Thoracic aorta (tissue), 2 donors: ENCODE measurements around the gene PDX1. TPM values are rescaled to one million over a fixed set of nuclear protein-coding genes. Genes with fewer than 3 reads are reported as not detected.

ENCODE experiments used
- ATAC-seq: fragments of 150-250 bp; one replicate; pipeline ENCODE4 v1.8.0; 2017; ENCODE audit warnings: low read depth; ENCODE audit not compliant: insufficient number of reproducible peaks, low FRiP score
- DNase-seq: peaks from one replicate; pipeline ENCODE4 v3.0.0-alpha.2; 2020; ENCODE audit warnings: low spot score
- H3K27ac ChIP-seq, 2 donors: fragments of 200-600 bp; sonication (generic); 1 replicate in 1 of 2; 2 replicates in 1 of 2; pipeline ENCODE4 v1.5.1; 2016; ENCODE audit warnings: mild to moderate bottlenecking in 2 of 2, moderate library complexity in 2 of 2
- H3K27me3 ChIP-seq: fragments of 200-600 bp; sonication (generic); replicated peaks from 2 replicates; pipeline ENCODE4 v1.6.0; 2016; ENCODE audit warnings: mild to moderate bottlenecking; ENCODE audit not compliant: insufficient read depth
- H3K36me3 ChIP-seq: fragments of 200-600 bp; sonication (generic); one replicate; pipeline ENCODE4 v1.5.1; 2016
- H3K4me1 ChIP-seq, 2 donors: fragments of 200-600 bp; sonication (generic); 1 replicate in 1 of 2; 2 replicates in 1 of 2; pipeline versions ENCODE4 v1.5.1 to v1.6.0; 2016; ENCODE audit warnings: low read depth in 2 of 2, mild to moderate bottlenecking in 1 of 2; ENCODE audit not compliant: control insufficient read depth in 1 of 2
- H3K4me3 ChIP-seq: fragments of 200-600 bp; sonication (generic); 2 replicates; pipeline ENCODE4 v1.5.1; 2016; ENCODE audit warnings: mild to moderate bottlenecking
- H3K9me3 ChIP-seq: fragments of 200-600 bp; sonication (generic); 2 replicates; pipeline ENCODE4 v1.5.1; 2016
- total RNA-seq, 2 donors: library from RNA; depleted of rRNA; stranded (reverse); fragments of >200 nt; gene quantifications; one replicate each; pipeline versions ENCODE4 v1.1.0 to v1.2.3, GENCODE V29; 2016
- TF ChIP-seq, protein P1 (sequence below): fragments of 200-600 bp; sonication (generic); IDR thresholded peaks from one replicate; pipeline ENCODE4 v1.5.1; 2019; ENCODE audit warnings: antibody characterized with exemption

PDX1 gene
- total RNA-seq, 2 donors from 2014 or later = 0.28 TPM; not detected in 1

DNA sequence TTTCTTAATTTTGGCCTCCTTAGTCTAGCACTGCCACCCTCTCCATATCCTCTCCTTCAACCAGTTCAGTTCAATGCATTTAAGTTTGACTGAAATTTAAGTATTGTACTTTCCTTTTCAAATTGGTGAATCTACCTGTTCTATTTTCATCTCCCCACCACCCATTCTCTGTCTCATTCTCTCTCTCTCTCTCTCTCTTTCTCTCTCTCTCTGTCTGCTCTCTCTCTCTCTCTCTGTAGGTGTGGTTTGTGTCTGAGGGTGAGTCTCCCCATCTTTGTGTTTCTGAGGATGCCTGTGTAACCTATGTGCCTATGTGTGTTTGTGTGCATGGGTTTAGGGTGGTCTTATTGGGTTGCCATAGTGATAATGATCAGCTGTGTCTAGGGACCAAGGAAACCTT, 10.1 kb downstream of the PDX1 start:
- H3K4me1 ChIP-seq = peaks cover 0 to 6% of the 10 kb centered on the region in 2 donors
- DNase-seq = no peak
- TF ChIP-seq, protein P1, sequence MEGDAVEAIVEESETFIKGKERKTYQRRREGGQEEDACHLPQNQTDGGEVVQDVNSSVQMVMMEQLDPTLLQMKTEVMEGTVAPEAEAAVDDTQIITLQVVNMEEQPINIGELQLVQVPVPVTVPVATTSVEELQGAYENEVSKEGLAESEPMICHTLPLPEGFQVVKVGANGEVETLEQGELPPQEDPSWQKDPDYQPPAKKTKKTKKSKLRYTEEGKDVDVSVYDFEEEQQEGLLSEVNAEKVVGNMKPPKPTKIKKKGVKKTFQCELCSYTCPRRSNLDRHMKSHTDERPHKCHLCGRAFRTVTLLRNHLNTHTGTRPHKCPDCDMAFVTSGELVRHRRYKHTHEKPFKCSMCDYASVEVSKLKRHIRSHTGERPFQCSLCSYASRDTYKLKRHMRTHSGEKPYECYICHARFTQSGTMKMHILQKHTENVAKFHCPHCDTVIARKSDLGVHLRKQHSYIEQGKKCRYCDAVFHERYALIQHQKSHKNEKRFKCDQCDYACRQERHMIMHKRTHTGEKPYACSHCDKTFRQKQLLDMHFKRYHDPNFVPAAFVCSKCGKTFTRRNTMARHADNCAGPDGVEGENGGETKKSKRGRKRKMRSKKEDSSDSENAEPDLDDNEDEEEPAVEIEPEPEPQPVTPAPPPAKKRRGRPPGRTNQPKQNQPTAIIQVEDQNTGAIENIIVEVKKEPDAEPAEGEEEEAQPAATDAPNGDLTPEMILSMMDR = no peak
- no peaks in the 10 kb centered on the region for H3K9me3 ChIP-seq
- ATAC-seq = no peak
- H3K27ac ChIP-seq = no peak overlapping the region
- H3K4me3 ChIP-seq = no peak overlapping the region
- H3K27me3 ChIP-seq = no peaks in the 10 kb centered on the region
- no peaks in the 10 kb centered on the region for H3K36me3 ChIP-seq

DNA sequence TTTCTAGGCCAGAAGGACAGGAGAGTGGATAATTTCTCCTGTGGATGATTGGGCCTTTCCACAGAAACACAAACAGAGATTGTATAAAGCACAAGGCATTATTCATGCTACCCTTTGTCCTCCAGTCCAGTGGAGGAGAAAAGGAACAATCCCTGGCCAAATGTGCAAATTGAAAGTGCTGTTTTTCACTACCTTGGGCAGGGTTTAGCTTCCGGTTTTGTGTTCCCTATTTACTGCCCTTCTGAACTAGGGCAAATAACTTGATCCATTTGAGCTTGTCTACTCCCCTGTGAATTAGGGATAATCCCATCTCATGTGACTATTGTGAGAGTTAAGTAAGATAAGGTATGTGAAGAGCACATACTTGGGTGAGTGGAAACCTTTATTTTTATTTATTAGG, 13.3 kb downstream of the PDX1 start:
- DNase-seq = no peak
- H3K9me3 ChIP-seq = no peaks in the 10 kb centered on the region
- H3K36me3 ChIP-seq = no peaks in the 10 kb centered on the region
- H3K27ac ChIP-seq = no peak overlapping the region
- no peaks in the 10 kb centered on the region for H3K27me3 ChIP-seq
- H3K4me1 ChIP-seq = no peaks in the 10 kb centered on the region
- no peak for ATAC-seq
- no peak overlapping the region for H3K4me3 ChIP-seq
- TF ChIP-seq, protein P1 = no peak

DNA sequence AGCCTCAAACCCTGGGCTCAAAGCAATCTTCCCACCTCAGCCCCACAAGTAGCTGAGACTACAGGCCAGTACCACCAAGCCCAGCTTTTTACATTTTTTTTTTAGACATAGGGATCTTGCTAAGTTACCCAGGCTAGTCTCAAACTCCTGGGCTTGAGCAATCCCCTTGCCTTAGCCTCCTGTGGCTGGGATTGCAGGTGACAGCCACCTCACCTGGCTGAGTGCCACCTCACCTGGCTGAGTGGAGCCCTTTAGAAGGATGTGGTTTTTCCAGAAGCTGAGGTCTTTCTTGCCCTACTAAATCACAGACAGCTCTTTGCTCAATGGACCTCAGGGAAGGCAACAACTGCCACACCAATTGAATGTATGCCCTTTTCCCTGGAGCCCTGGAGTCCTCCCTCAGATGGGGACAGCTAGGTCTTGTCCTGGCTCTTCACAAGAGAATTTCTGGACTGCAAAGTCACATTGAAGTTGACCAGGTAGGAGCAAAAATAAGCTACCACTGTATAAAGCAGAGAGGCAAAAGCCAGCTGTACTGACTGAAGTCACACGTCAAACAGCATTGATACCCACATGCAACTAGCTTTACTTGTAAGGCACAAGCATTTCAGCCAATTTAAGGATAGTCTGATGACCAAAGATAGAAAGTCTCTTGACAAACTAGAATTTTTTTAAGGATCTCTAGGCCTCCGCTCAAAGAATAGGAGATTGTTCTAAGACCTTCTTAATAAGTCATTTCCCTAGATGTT, 14.0 kb downstream of the PDX1 start:
- TF ChIP-seq, protein P1 = no peak

DNA sequence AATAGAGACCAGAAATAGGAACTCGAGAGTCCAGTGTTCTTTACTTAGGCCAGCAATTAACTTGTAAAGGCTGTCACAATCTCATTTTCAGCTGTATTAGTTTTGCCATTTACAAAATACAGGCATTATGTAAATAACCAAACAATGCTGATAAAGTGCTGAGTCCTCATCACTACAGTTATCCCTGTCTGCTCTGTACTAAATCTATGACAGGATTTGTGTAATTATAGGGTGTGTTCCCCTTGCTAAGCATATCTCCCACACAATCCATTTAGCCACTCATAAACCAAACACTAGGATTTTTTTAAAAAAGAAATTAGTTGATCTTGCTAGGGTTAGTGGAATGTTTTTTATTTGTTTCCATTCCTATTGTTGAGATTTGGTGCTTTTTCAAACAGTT, 23.2 kb downstream of the PDX1 start:
- Histone ChIP-seq H3K4me1 (no peaks in the 10 kb centered on the region), H3K27me3 (no peaks in the 10 kb centered on the region), H3K27ac (no peak overlapping the region), H3K4me3 (no peak overlapping the region), H3K36me3 (no peaks in the 10 kb centered on the region), H3K9me3 (peaks cover 8% of the 10 kb centered on the region)
- no peak for DNase-seq
- TF ChIP-seq, protein P1 = no peak
- ATAC-seq = no peak

More for the DNA sequence above, 14.0 kb downstream of the PDX1 start:
- Histone ChIP-seq H3K4me3 (no peak overlapping the region), H3K9me3 (no peaks in the 10 kb centered on the region), H3K27ac (no peak overlapping the region), H3K36me3 (no peaks in the 10 kb centered on the region), H3K4me1 (no peaks in the 10 kb centered on the region), H3K27me3 (no peaks in the 10 kb centered on the region)
- DNase-seq (no peak), ATAC-seq (no peak)

DNA sequence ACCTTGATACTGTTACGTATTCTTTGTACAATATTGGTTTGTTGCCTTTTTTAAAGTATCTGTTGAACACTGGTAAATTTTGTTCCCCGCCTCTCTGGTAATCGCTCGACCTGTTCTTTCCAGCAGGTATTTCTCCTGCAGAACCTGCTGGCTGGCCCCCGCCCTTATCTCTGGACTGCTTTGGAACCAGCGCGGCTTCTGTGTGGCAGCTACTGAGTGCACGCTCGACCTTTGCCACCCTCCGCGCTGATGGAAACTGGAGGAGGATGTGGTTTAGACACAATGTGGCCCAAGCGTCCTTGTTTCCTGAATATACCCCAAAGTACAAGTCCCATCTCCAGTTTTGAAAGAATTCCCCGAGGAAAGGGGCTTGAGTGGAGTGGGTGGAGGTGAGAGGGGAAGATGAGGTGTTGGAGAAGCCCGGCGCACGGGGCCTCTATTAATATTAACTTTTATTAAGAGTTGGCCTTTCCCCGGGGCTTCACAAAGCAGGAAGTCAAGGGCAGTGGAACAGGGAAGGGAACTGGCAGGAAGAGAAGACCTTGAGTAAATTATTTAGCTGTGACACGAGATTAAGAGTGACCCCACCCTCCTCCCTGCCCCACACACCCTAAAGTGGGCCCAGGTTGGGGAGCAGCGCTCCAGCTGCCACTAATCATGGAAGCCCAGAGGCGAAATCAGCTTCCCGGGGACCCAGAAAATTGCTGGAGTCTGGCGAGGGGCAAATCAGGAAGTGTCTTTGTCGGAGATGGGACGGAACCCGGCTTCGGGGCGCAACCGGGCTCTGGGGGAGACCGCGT, 33.3 kb downstream of the PDX1 start:
- Histone ChIP-seq H3K9me3 (no peaks in the 10 kb centered on the region), H3K4me1 (peaks cover 6 to 14% of the 10 kb centered on the region in 2 donors), H3K36me3 (no peaks in the 10 kb centered on the region), H3K27me3 (peaks cover 26% of the 10 kb centered on the region), H3K4me3 (peak overlapping the region; percentile 75), H3K27ac (no peak overlapping the region)
- DNase-seq = no peak
- ATAC-seq = no peak
- TF ChIP-seq, protein P1 = no peak
